T-helper 2 cell treated with Interferon-gamma antibody and Interleukin-4, amounts not matched to agents 5 μg/mL and 100 μg/mL, for 36 hours (primary cell): ENCODE results near the gene FNDC3A.
"Not testable (repeated sequence)": the region's sequence is repeated elsewhere in the genome, so short reads cannot be mapped to it uniquely, and the experiment has no call there.

ENCODE experiments used
- DNase-seq: peaks from one replicate; pipeline ENCODE4 v3.0.0; 2021; ENCODE audit warnings: low spot score
- H3K27ac Mint-ChIP-seq: one replicate; pipeline ENCODE4 v1.8.0; 2021; ENCODE audit warnings: mild to moderate bottlenecking, mixed read lengths
- H3K27me3 Mint-ChIP-seq: one replicate; pipeline ENCODE4 v1.8.0; 2021; ENCODE audit warnings: low read depth, mixed read lengths
- H3K36me3 Mint-ChIP-seq: one replicate; pipeline ENCODE4 v1.8.0; 2021; ENCODE audit warnings: low read depth, mixed read lengths
- H3K4me1 Mint-ChIP-seq: one replicate; pipeline ENCODE4 v1.8.0; 2021; ENCODE audit warnings: low read depth, mixed read lengths
- H3K4me3 Mint-ChIP-seq: one replicate; pipeline ENCODE4 v1.8.0; 2022; ENCODE audit warnings: mild to moderate bottlenecking, moderate library complexity, mixed read lengths
- H3K9me3 Mint-ChIP-seq: one replicate; pipeline ENCODE4 v1.8.0; 2021; ENCODE audit warnings: mixed read lengths

The FNDC3A gene

GRCh38 chr13:49137138-49137643 is 161.5 kb downstream of the FNDC3A start:
- not testable (repeated sequence) for H3K27me3 Mint-ChIP-seq, H3K9me3 Mint-ChIP-seq, H3K27ac Mint-ChIP-seq, H3K4me3 Mint-ChIP-seq, DNase-seq
- peaks cover 43% of the 10 kb centered on the region for H3K36me3 Mint-ChIP-seq
- H3K4me1 Mint-ChIP-seq: peaks cover 20% of the 10 kb centered on the region

GRCh38 chr13:49140910-49141611 is 165.3 kb downstream of the FNDC3A start:
- Mint-ChIP-seq H3K36me3 (peaks cover 34% of the 10 kb centered on the region), H3K9me3 (no peaks in the 10 kb centered on the region), H3K4me3 (no peak overlapping the region), H3K27me3 (no peaks in the 10 kb centered on the region), H3K27ac (peak overlapping the region; percentile 22), H3K4me1 (peaks cover 13% of the 10 kb centered on the region)
- DNase-seq: no peak

- Mint-ChIP-seq H3K9me3 (peaks cover 40% of the 10 kb centered on the region), H3K4me3 (peak overlapping the region; percentile 78), H3K27me3 (no peaks in the 10 kb centered on the region), H3K27ac (peak overlapping the region; percentile 71), H3K4me1 (peaks cover 15% of the 10 kb centered on the region), H3K36me3 (peaks cover 62% of the 10 kb centered on the region)
- DNase-seq: no peak
Measured at GRCh38 chr13:49146950-49147355, 171.2 kb downstream of the FNDC3A start.

- Mint-ChIP-seq H3K4me1 (peaks cover 15% of the 10 kb centered on the region), H3K27ac (no peak overlapping the region), H3K9me3 (peaks cover 43% of the 10 kb centered on the region), H3K36me3 (peaks cover 64% of the 10 kb centered on the region), H3K27me3 (no peaks in the 10 kb centered on the region), H3K4me3 (no peak overlapping the region)
- DNase-seq: no peak
Measured at GRCh38 chr13:49148405-49148804, 172.7 kb downstream of the FNDC3A start.

GRCh38 chr13:49157955-49158584 is 182.4 kb downstream of the FNDC3A start:
- H3K27me3 Mint-ChIP-seq, H3K27ac Mint-ChIP-seq, DNase-seq, H3K4me1 Mint-ChIP-seq, H3K4me3 Mint-ChIP-seq: not testable (repeated sequence)
- Mint-ChIP-seq H3K36me3 (peaks cover 50% of the 10 kb centered on the region), H3K9me3 (peaks cover 19% of the 10 kb centered on the region)

- H3K27me3 Mint-ChIP-seq, H3K27ac Mint-ChIP-seq, H3K4me3 Mint-ChIP-seq, H3K4me1 Mint-ChIP-seq, DNase-seq: not testable (repeated sequence)
- Mint-ChIP-seq H3K36me3 (peaks cover 77% of the 10 kb centered on the region), H3K9me3 (peaks cover 39% of the 10 kb centered on the region)
Measured at GRCh38 chr13:49163162-49163561, 187.4 kb downstream of the FNDC3A start.

GRCh38 chr13:49164712-49165111 is 189.0 kb downstream of the FNDC3A start:
- Mint-ChIP-seq H3K4me1 (no peaks in the 10 kb centered on the region), H3K36me3 (peaks cover 64% of the 10 kb centered on the region), H3K27ac (no peak overlapping the region), H3K4me3 (no peak overlapping the region), H3K27me3 (no peaks in the 10 kb centered on the region), H3K9me3 (peaks cover 36% of the 10 kb centered on the region)
- DNase-seq: no peak

- H3K4me1 Mint-ChIP-seq: no peaks in the 10 kb centered on the region
- H3K4me3 Mint-ChIP-seq: no peak overlapping the region
- H3K9me3 Mint-ChIP-seq: peaks cover 31% of the 10 kb centered on the region
- DNase-seq: no peak
- H3K27ac Mint-ChIP-seq: no peak overlapping the region
- peaks cover 56% of the 10 kb centered on the region for H3K36me3 Mint-ChIP-seq
- H3K27me3 Mint-ChIP-seq: no peaks in the 10 kb centered on the region
Measured at GRCh38 chr13:49165798-49166752, 190.4 kb downstream of the FNDC3A start.

GRCh38 chr13:49171359-49171758 is 195.6 kb downstream of the FNDC3A start:
- no peaks in the 10 kb centered on the region for H3K9me3 Mint-ChIP-seq
- H3K4me1 Mint-ChIP-seq: no peaks in the 10 kb centered on the region
- no peak overlapping the region for H3K27ac Mint-ChIP-seq
- no peak overlapping the region for H3K4me3 Mint-ChIP-seq
- DNase-seq: no peak
- H3K36me3 Mint-ChIP-seq: peaks cover 34% of the 10 kb centered on the region
- no peaks in the 10 kb centered on the region for H3K27me3 Mint-ChIP-seq

GRCh38 chr13:49183672-49184325 is 208.1 kb downstream of the FNDC3A start:
- Mint-ChIP-seq H3K27me3 (no peaks in the 10 kb centered on the region), H3K4me3 (no peak overlapping the region), H3K36me3 (peaks cover 46% of the 10 kb centered on the region), H3K9me3 (no peaks in the 10 kb centered on the region), H3K27ac (no peak overlapping the region), H3K4me1 (peaks cover 3% of the 10 kb centered on the region)
- no peak for DNase-seq

- DNase-seq: no peak
- Mint-ChIP-seq H3K4me3 (no peak overlapping the region), H3K27ac (no peak overlapping the region), H3K36me3 (peaks cover 44% of the 10 kb centered on the region), H3K4me1 (peaks cover 3% of the 10 kb centered on the region), H3K27me3 (no peaks in the 10 kb centered on the region), H3K9me3 (no peaks in the 10 kb centered on the region)
Measured at GRCh38 chr13:49184621-49185020, 208.9 kb downstream of the FNDC3A start.

- Mint-ChIP-seq H3K36me3 (peaks cover 39% of the 10 kb centered on the region), H3K27me3 (no peaks in the 10 kb centered on the region), H3K9me3 (no peaks in the 10 kb centered on the region), H3K4me1 (peaks cover 3% of the 10 kb centered on the region), H3K4me3 (no peak overlapping the region), H3K27ac (no peak overlapping the region)
- no peak for DNase-seq
Measured at GRCh38 chr13:49185264-49185663, 209.6 kb downstream of the FNDC3A start.

- Mint-ChIP-seq H3K36me3 (peaks cover 40% of the 10 kb centered on the region), H3K27ac (no peak overlapping the region), H3K27me3 (no peaks in the 10 kb centered on the region), H3K9me3 (no peaks in the 10 kb centered on the region), H3K4me1 (peaks cover 3% of the 10 kb centered on the region), H3K4me3 (no peak overlapping the region)
- DNase-seq: no peak
Measured at GRCh38 chr13:49190901-49191300, 215.2 kb downstream of the FNDC3A start.
